WTC11 (cell line): Measurements from ENCODE around the gene VEGFA. TPM values are rescaled to one million over a fixed set of nuclear protein-coding genes. Genes with fewer than 3 reads are reported as not detected.
A peak's percentile ranks its signal among the peaks of the same experiment; 100 is the strongest.

Source experiments
- AFF4 ChIP-seq: sonication (generic); formaldehyde crosslinking; IDR thresholded peaks from 2 replicates; pipeline ENCODE4 v1.8.1; 2023; ENCODE audit warnings: mild to moderate bottlenecking, missing genetic modification reagents, borderline replicate concordance
- ATF2 ChIP-seq: sonication (generic); formaldehyde crosslinking; IDR thresholded peaks from 2 replicates; pipeline ENCODE4 v1.8.1; 2022; ENCODE audit warnings: low read depth, missing genetic modification reagents, borderline replicate concordance
- ATF6 ChIP-seq: sonication (generic); formaldehyde crosslinking; IDR thresholded peaks from 2 replicates; pipeline ENCODE4 v1.8.1; 2023; ENCODE audit warnings: mild to moderate bottlenecking, missing genetic modification reagents
- E2F1 ChIP-seq: sonication (generic); formaldehyde crosslinking; IDR thresholded peaks from 2 replicates; pipeline ENCODE4 v1.8.0; 2022; ENCODE audit warnings: mild to moderate bottlenecking, missing genetic modification reagents
- EMX1 ChIP-seq: fragments of 250-450 bp; sonication (Bioruptor Pico); IDR thresholded peaks from 2 replicates; pipeline ENCODE4 v1.8.0; 2021; ENCODE audit warnings: mild to moderate bottlenecking
- ETV6 ChIP-seq: sonication (generic); formaldehyde crosslinking; IDR thresholded peaks from 2 replicates; pipeline ENCODE4 v1.8.1; 2022; ENCODE audit warnings: mild to moderate bottlenecking, missing genetic modification reagents
- FOXP1 ChIP-seq: sonication (generic); formaldehyde crosslinking; IDR thresholded peaks from 2 replicates; pipeline ENCODE4 v1.8.0; 2022; ENCODE audit warnings: missing genetic modification reagents, mild to moderate bottlenecking, moderate library complexity, borderline replicate concordance
- GABPB1 ChIP-seq: sonication (generic); formaldehyde crosslinking; IDR thresholded peaks from 2 replicates; pipeline ENCODE4 v1.8.1; 2023; ENCODE audit warnings: mild to moderate bottlenecking, missing genetic modification reagents
- HMGA2 ChIP-seq: fragments of 250-450 bp; sonication (Bioruptor Pico); IDR thresholded peaks from 2 replicates; pipeline ENCODE4 v1.4.0; 2021; ENCODE audit warnings: mild to moderate bottlenecking, moderate library complexity
- HMGXB4 ChIP-seq: sonication (generic); formaldehyde crosslinking; IDR thresholded peaks from 2 replicates; pipeline ENCODE4 v1.8.1; 2023; ENCODE audit warnings: mild to moderate bottlenecking, moderate library complexity, missing genetic modification reagents
- JUN ChIP-seq: sonication (generic); formaldehyde crosslinking; IDR thresholded peaks from 2 replicates; pipeline ENCODE4 v1.8.0; 2023; ENCODE audit warnings: mild to moderate bottlenecking, missing genetic modification reagents
- MYBL2 ChIP-seq: sonication (generic); formaldehyde crosslinking; IDR thresholded peaks from 2 replicates; pipeline ENCODE4 v1.8.1; 2023; ENCODE audit warnings: mild to moderate bottlenecking, moderate library complexity, missing genetic modification reagents
- PRDM15 ChIP-seq: sonication (generic); formaldehyde crosslinking; IDR thresholded peaks from 2 replicates; pipeline ENCODE4 v1.8.0; 2022; ENCODE audit warnings: missing genetic modification reagents
- PREB ChIP-seq: sonication (generic); formaldehyde crosslinking; IDR thresholded peaks from 2 replicates; pipeline ENCODE4 v1.8.1; 2022; ENCODE audit warnings: mild to moderate bottlenecking, missing genetic modification reagents, moderate library complexity, borderline replicate concordance
- SOX15 ChIP-seq: fragments of 250-450 bp; sonication (Bioruptor Pico); IDR thresholded peaks from 2 replicates; pipeline ENCODE4 v1.9.0; 2021; ENCODE audit warnings: mild to moderate bottlenecking
- SP1 ChIP-seq: sonication (generic); formaldehyde crosslinking; conservative IDR thresholded peaks from 2 replicates; pipeline ENCODE4 v1.8.1; 2022; ENCODE audit warnings: missing genetic modification reagents
- TEAD1 ChIP-seq: sonication (generic); formaldehyde crosslinking; IDR thresholded peaks from 2 replicates; pipeline ENCODE4 v1.8.0; 2022; ENCODE audit warnings: mild to moderate bottlenecking, missing genetic modification reagents
- TEAD4 ChIP-seq: sonication (generic); formaldehyde crosslinking; IDR thresholded peaks from 2 replicates; pipeline ENCODE4 v1.8.0; 2022; ENCODE audit warnings: mild to moderate bottlenecking, missing genetic modification reagents
- ZBTB21 ChIP-seq: sonication (generic); formaldehyde crosslinking; IDR thresholded peaks from 2 replicates; pipeline ENCODE4 v1.8.1; 2023; ENCODE audit warnings: mild to moderate bottlenecking, missing genetic modification reagents, borderline replicate concordance
- ZNF281 ChIP-seq: sonication (generic); formaldehyde crosslinking; IDR thresholded peaks from 2 replicates; pipeline ENCODE4 v1.8.0; 2023; ENCODE audit warnings: mild to moderate bottlenecking, missing genetic modification reagents
- ZNF396 ChIP-seq: fragments of 250-450 bp; sonication (Bioruptor Pico); IDR thresholded peaks from 2 replicates; pipeline ENCODE4 v1.8.0; 2021; ENCODE audit warnings: mild to moderate bottlenecking, moderate library complexity, borderline replicate concordance
- total RNA-seq: library from RNA; stranded (reverse); gene quantifications from 3 replicates; pipeline ENCODE4 v1.2.3, GENCODE V29; 2021

VEGFA gene
- total RNA-seq, 1 experiment from 2014 or later = 43.8 TPM

DNA sequence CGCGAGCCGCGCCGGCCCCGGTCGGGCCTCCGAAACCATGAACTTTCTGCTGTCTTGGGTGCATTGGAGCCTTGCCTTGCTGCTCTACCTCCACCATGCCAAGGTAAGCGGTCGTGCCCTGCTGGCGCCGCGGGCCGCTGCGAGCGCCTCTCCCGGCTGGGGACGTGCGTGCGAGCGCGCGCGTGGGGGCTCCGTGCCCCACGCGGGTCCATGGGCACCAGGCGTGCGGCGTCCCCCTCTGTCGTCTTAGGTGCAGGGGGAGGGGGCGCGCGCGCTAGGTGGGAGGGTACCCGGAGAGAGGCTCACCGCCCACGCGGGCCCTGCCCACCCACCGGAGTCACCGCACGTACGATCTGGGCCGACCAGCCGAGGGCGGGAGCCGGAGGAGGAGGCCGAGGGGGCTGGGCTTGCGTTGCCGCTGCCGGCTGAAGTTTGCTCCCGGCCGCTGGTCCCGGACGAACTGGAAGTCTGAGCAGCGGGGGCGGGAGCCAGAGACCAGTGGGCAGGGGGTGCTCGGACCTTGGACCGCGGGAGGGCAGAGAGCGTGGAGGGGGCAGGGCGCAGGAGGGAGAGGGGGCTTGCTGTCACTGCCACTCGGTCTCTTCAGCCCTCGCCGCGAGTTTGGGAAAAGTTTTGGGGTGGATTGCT lies 1.3 kb downstream of the VEGFA start (continued):
- TF ChIP-seq SP1 (CRISPR knock-in tag) (no peak), ETV6 (peak; percentile 44; the same call in 1 of the 2 replicates), AFF4 (CRISPR knock-in tag) (no peak), SOX15 (CRISPR knock-in tag) (no peak), JUN (CRISPR knock-in tag) (no peak), HMGA2 (no peak), GABPB1 (CRISPR knock-in tag) (no peak), E2F1 (no peak), EMX1 (CRISPR knock-in tag) (no peak), ZNF281 (CRISPR knock-in tag) (peak; percentile 17; the same call in 1 of the 2 replicates), ZNF396 (CRISPR knock-in tag) (no peak), FOXP1 (CRISPR knock-in tag) (peak; percentile 63; the same call in 1 of the 2 replicates), ATF2 (no peak), TEAD4 (CRISPR knock-in tag) (no peak), PREB (CRISPR knock-in tag) (no peak; the same call in 1 of the 2 replicates), TEAD1 (CRISPR knock-in tag) (no peak), ZBTB21 (no peak), ATF6 (CRISPR knock-in tag) (no peak), PRDM15 (no peak), MYBL2 (CRISPR knock-in tag) (peak; percentile 31; the same call in 1 of the 2 replicates), HMGXB4 (peak; percentile 61)
